H9 (cell line): ENCODE measurements around the gene BLTP1. TPM values are rescaled to one million over a fixed set of nuclear protein-coding genes. Genes with fewer than 3 reads are reported as not detected.

Experiments used
- DNase-seq: peaks from one replicate; pipeline ENCODE4 v3.0.0-alpha.2; 2017
- H2AFZ ChIP-seq: one replicate; pipeline ENCODE4 v1.6.1; 2013; ENCODE audit warnings: mild to moderate bottlenecking, low read length, control low read depth, moderate library complexity
- H2AK5ac ChIP-seq: 2 replicates; pipeline ENCODE4 v1.6.1; 2013; ENCODE audit warnings: low read length, control low read depth, mixed read lengths; ENCODE audit not compliant: insufficient read length
- H2BK120ac ChIP-seq: one replicate; pipeline ENCODE4 v1.6.1; 2013; ENCODE audit warnings: low read depth, mild to moderate bottlenecking, low read length, control low read depth, inconsistent platforms; ENCODE audit not compliant: poor library complexity, severe bottlenecking
- H2BK12ac ChIP-seq: 2 replicates; pipeline ENCODE4 v1.6.1; 2013; ENCODE audit warnings: low read length, control low read depth, mixed read lengths, low read depth; ENCODE audit not compliant: insufficient read length
- H2BK15ac ChIP-seq: 2 replicates; pipeline ENCODE4 v1.6.1; 2013; ENCODE audit warnings: low read depth, low read length, control low read depth
- H2BK20ac ChIP-seq: one replicate; pipeline ENCODE4 v1.6.1; 2013; ENCODE audit warnings: low read depth, mild to moderate bottlenecking, low read length, control low read depth, inconsistent platforms; ENCODE audit not compliant: poor library complexity, severe bottlenecking
- H2BK5ac ChIP-seq: 2 replicates; pipeline ENCODE4 v1.6.1; 2013; ENCODE audit warnings: low read length, control low read depth, mixed read lengths; ENCODE audit not compliant: insufficient read length
- H3K14ac ChIP-seq: 2 replicates; pipeline ENCODE4 v1.6.1; 2013; ENCODE audit warnings: low read length, control low read depth; ENCODE audit not compliant: insufficient read depth
- H3K18ac ChIP-seq: 2 replicates; pipeline ENCODE4 v1.6.1; 2013; ENCODE audit warnings: low read depth, mild to moderate bottlenecking, mixed read lengths, low read length, control low read depth; ENCODE audit not compliant: insufficient read length
- H3K23ac ChIP-seq: 2 replicates; pipeline ENCODE4 v1.6.1; 2013; ENCODE audit warnings: low read length, control low read depth, mixed read lengths, low read depth; ENCODE audit not compliant: insufficient read length
- H3K23me2 ChIP-seq: 2 replicates; pipeline ENCODE4 v1.6.1; 2013; ENCODE audit warnings: low read depth, mild to moderate bottlenecking, mixed read lengths, low read length, control low read depth; ENCODE audit not compliant: insufficient read length, poor library complexity, severe bottlenecking
- H3K27ac ChIP-seq: 2 replicates; pipeline ENCODE4 v1.5.1; 2013; ENCODE audit warnings: low read length, control low read depth, mixed read lengths, low read depth; ENCODE audit not compliant: insufficient read length
- H3K27me3 ChIP-seq: 2 replicates; pipeline ENCODE4 v1.6.1; 2013; ENCODE audit warnings: low read length, control low read depth, inconsistent platforms; ENCODE audit not compliant: insufficient read depth
- H3K4ac ChIP-seq: 2 replicates; pipeline ENCODE4 v1.6.1; 2013; ENCODE audit warnings: low read depth, mild to moderate bottlenecking, control low read depth, inconsistent platforms, low read length, moderate library complexity
- H3K4me1 ChIP-seq: 2 replicates; pipeline ENCODE4 v1.6.1; 2013; ENCODE audit warnings: low read length, control low read depth, inconsistent platforms; ENCODE audit not compliant: insufficient read depth
- H3K4me2 ChIP-seq: 2 replicates; pipeline ENCODE4 v1.6.1; 2013; ENCODE audit warnings: low read length, control low read depth, mixed read lengths; ENCODE audit not compliant: insufficient read length, insufficient read depth
- H3K56ac ChIP-seq: 2 replicates; pipeline ENCODE4 v1.6.1; 2013; ENCODE audit warnings: low read depth, mild to moderate bottlenecking, mixed read lengths, low read length, control low read depth; ENCODE audit not compliant: insufficient read length
- H3K79me1 ChIP-seq: 2 replicates; pipeline ENCODE4 v1.6.1; 2013; ENCODE audit warnings: low read depth, mild to moderate bottlenecking, moderate library complexity, low read length, control low read depth, inconsistent platforms; ENCODE audit not compliant: insufficient read depth, poor library complexity, severe bottlenecking
- H3K79me2 ChIP-seq: 2 replicates; pipeline ENCODE4 v1.6.1; 2013; ENCODE audit warnings: low read length, control low read depth, inconsistent platforms; ENCODE audit not compliant: insufficient read depth
- H3K9ac ChIP-seq: 2 replicates; pipeline ENCODE4 v1.6.1; 2013; ENCODE audit warnings: low read length, control low read depth, mixed read lengths; ENCODE audit not compliant: insufficient read length; ENCODE audit errors: extremely low read depth
- H3K9me3 ChIP-seq: one replicate; pipeline ENCODE4 v1.6.1; 2013; ENCODE audit warnings: low read depth, low read length, inconsistent platforms; ENCODE audit not compliant: control insufficient read depth
- H3T11ph ChIP-seq: one replicate; pipeline ENCODE4 v1.6.1; 2013; ENCODE audit warnings: mild to moderate bottlenecking, low read length, control low read depth, inconsistent platforms
- H4K20me1 ChIP-seq: one replicate; pipeline ENCODE4 v1.6.1; 2013; ENCODE audit not compliant: control insufficient read depth, insufficient read length, insufficient read depth
- H4K5ac ChIP-seq: 2 replicates; pipeline ENCODE4 v1.6.1; 2013; ENCODE audit warnings: low read depth, mild to moderate bottlenecking, mixed read lengths, low read length, control low read depth; ENCODE audit not compliant: insufficient read length
- H4K8ac ChIP-seq: replicated peaks from 2 replicates; pipeline ENCODE4 v1.6.1; 2013; ENCODE audit warnings: low read length, control low read depth, mixed read lengths, low read depth; ENCODE audit not compliant: insufficient read length
- H4K91ac ChIP-seq: 2 replicates; pipeline ENCODE4 v1.6.1; 2013; ENCODE audit warnings: low read depth, mild to moderate bottlenecking, moderate library complexity, mixed read lengths, low read length, control low read depth; ENCODE audit not compliant: insufficient read length
- H3K27ac Mint-ChIP-seq, 3 experiments: 2 replicates in 2 of 3; 3 replicates in 1 of 3; pipeline ENCODE4 v1.8.0; 2020 to 2021; ENCODE audit warnings: mixed read lengths in 3 of 3, mild to moderate bottlenecking in 1 of 3, moderate library complexity in 1 of 3
- H3K27me3 Mint-ChIP-seq: 2 replicates; pipeline ENCODE4 v1.8.0; 2021; ENCODE audit warnings: low read depth, mild to moderate bottlenecking, moderate library complexity, mixed read lengths
- H3K36me3 Mint-ChIP-seq, 3 experiments: 2 replicates in 2 of 3; 3 replicates in 1 of 3; pipeline ENCODE4 v1.8.0; 2020 to 2021; ENCODE audit warnings: low read depth in 3 of 3, mixed read lengths in 3 of 3; ENCODE audit not compliant: insufficient read depth in 1 of 3
- H3K4me1 Mint-ChIP-seq, 2 experiments: 2 replicates each; pipeline ENCODE4 v1.8.0; 2020; ENCODE audit warnings: mixed read lengths in 2 of 2
- H3K4me3 Mint-ChIP-seq, 2 experiments: 2 replicates in 1 of 2; 3 replicates in 1 of 2; pipeline ENCODE4 v1.8.0; 2020 to 2021; ENCODE audit warnings: mild to moderate bottlenecking in 2 of 2, mixed read lengths in 2 of 2, moderate library complexity in 1 of 2
- H3K9me3 Mint-ChIP-seq, 2 experiments: 2 replicates in 1 of 2; 3 replicates in 1 of 2; pipeline ENCODE4 v1.8.0; 2020; ENCODE audit warnings: mild to moderate bottlenecking in 2 of 2, mixed read lengths in 2 of 2, moderate library complexity in 1 of 2
- total RNA-seq: library from RNA; stranded (reverse); gene quantifications from 2 replicates; pipeline ENCODE4 v1.2.1, GENCODE V29; 2021
- TF ChIP-seq, protein P1 (sequence below): fragments of 200-600 bp; sonication (generic); conservative IDR thresholded peaks from 3 replicates; pipeline ENCODE4 v1.8.0; 2021; ENCODE audit warnings: antibody characterized with exemption, mild to moderate bottlenecking

Gene BLTP1
- total RNA-seq, 1 experiment from 2014 or later, result 27.4 TPM

GRCh38 chr4:122104184-122104583 is 47.9 kb upstream of the BLTP1 start:
- H3K4me1 ChIP-seq, result peaks cover 8% of the 10 kb centered on the region
- H4K91ac ChIP-seq, result no peak overlapping the region
- no peak overlapping the region for H2AK5ac ChIP-seq
- H3K56ac ChIP-seq, result no peak overlapping the region
- H4K5ac ChIP-seq, result no peak overlapping the region
- no peak overlapping the region for H3K27ac Mint-ChIP-seq
- H3K4ac ChIP-seq, result no peak overlapping the region
- no peak overlapping the region for H3K18ac ChIP-seq
- H3K27me3 Mint-ChIP-seq, result peaks cover 28% of the 10 kb centered on the region
- H2BK15ac ChIP-seq, result no peak overlapping the region
- H3K4me1 Mint-ChIP-seq, result peaks cover 28 to 29% of the 10 kb centered on the region in 2 experiments
- H3K9me3 Mint-ChIP-seq, result no peaks in the 10 kb centered on the region
- no peaks in the 10 kb centered on the region for H3K9me3 ChIP-seq
- H3T11ph ChIP-seq, result no peak overlapping the region
- H3K23ac ChIP-seq, result no peak overlapping the region
- H2BK12ac ChIP-seq, result no peak overlapping the region
- H3K14ac ChIP-seq, result no peak overlapping the region
- H2BK5ac ChIP-seq, result no peak overlapping the region
- no peak overlapping the region for H4K8ac ChIP-seq
- no peaks in the 10 kb centered on the region for H4K20me1 ChIP-seq
- H2AFZ ChIP-seq, result no peak overlapping the region
- H3K27ac ChIP-seq, result no peak overlapping the region
- TF ChIP-seq, protein P1, sequence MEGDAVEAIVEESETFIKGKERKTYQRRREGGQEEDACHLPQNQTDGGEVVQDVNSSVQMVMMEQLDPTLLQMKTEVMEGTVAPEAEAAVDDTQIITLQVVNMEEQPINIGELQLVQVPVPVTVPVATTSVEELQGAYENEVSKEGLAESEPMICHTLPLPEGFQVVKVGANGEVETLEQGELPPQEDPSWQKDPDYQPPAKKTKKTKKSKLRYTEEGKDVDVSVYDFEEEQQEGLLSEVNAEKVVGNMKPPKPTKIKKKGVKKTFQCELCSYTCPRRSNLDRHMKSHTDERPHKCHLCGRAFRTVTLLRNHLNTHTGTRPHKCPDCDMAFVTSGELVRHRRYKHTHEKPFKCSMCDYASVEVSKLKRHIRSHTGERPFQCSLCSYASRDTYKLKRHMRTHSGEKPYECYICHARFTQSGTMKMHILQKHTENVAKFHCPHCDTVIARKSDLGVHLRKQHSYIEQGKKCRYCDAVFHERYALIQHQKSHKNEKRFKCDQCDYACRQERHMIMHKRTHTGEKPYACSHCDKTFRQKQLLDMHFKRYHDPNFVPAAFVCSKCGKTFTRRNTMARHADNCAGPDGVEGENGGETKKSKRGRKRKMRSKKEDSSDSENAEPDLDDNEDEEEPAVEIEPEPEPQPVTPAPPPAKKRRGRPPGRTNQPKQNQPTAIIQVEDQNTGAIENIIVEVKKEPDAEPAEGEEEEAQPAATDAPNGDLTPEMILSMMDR, result no peak
- H3K27me3 ChIP-seq, result no peaks in the 10 kb centered on the region; the same call in 1 of the 2 replicates
- no peaks in the 10 kb centered on the region for H3K79me2 ChIP-seq
- H3K9ac ChIP-seq, result no peak overlapping the region
- H2BK20ac ChIP-seq, result no peak overlapping the region
- H3K36me3 Mint-ChIP-seq, result peaks cover 0 to 6% (median 0%) of the 10 kb centered on the region in 3 experiments; a peak in 1 of 7 replicates
- H3K4me2 ChIP-seq, result no peak overlapping the region
- no peaks in the 10 kb centered on the region for H3K79me1 ChIP-seq
- no peak overlapping the region for H3K4me3 Mint-ChIP-seq
- peaks cover 6% of the 10 kb centered on the region for H3K23me2 ChIP-seq
- no peak overlapping the region for H2BK120ac ChIP-seq
- no peak for DNase-seq
